ENCODE measurements around the gene DVL3.
"Not testable (repeated sequence)": the region's sequence is repeated elsewhere in the genome, so short reads cannot be mapped to it uniquely, and the experiment has no call there.

The DVL3 gene

GRCh38 chr3:184154885-184155643, at the start of gene DVL3:
Gene DVL3, plus strand, starts transcription at chr3:184155377. Its CDS starts 259 bp downstream, at chr3:184155636.
- Histone ChIP-seq H3K4me3 (ENCODE audit: low read depth in 1 of 2, low read length in 2 of 2) (peak within 1 kb of the TSS; percentile 95 to 97), H3K9ac (ENCODE audit: low read depth in 1 of 2, low read length in 2 of 2) (peak within 1 kb of the TSS; percentile 71 to 72), H3K9me3 (ENCODE audit: control insufficient read depth in 1 of 2, low read length in 2 of 2) (no peaks in the 10 kb centered on the region), H3K27ac (ENCODE audit: low read depth, low read length) (peak within 1 kb of the TSS; percentile 65), H3K36me3 (ENCODE audit: control insufficient read depth in 1 of 2, insufficient read depth in 2 of 2, low read length in 2 of 2) (no peaks in the 10 kb centered on the region), H3K27me3 (ENCODE audit: control insufficient read depth in 1 of 2, insufficient read depth in 2 of 2, low read length in 2 of 2) (no peaks in the 10 kb centered on the region), H3K4me1 (ENCODE audit: control insufficient read depth in 1 of 2, insufficient read depth in 2 of 2, low read length in 2 of 2) (peaks cover 16 to 20% of the 10 kb centered on the region in 2 donors)

GRCh38 chr3:184110316-184110725, 44.9 kb upstream of the DVL3 start:
- H3K36me3 ChIP-seq (ENCODE audit: control insufficient read depth in 1 of 2, insufficient read depth in 2 of 2, low read length in 2 of 2): no peaks in the 10 kb centered on the region
- H3K27me3 ChIP-seq (ENCODE audit: control insufficient read depth in 1 of 2, insufficient read depth in 2 of 2, low read length in 2 of 2): no peaks in the 10 kb centered on the region
- no peak overlapping the region for H3K27ac ChIP-seq (ENCODE audit: low read depth, low read length)
- H3K9me3 ChIP-seq (ENCODE audit: control insufficient read depth in 1 of 2, low read length in 2 of 2): no peaks in the 10 kb centered on the region
- no peak overlapping the region for H3K9ac ChIP-seq (ENCODE audit: low read depth in 1 of 2, low read length in 2 of 2)
- no peak overlapping the region for H3K4me3 ChIP-seq (ENCODE audit: low read depth in 1 of 2, low read length in 2 of 2)
- H3K4me1 ChIP-seq (ENCODE audit: control insufficient read depth in 1 of 2, insufficient read depth in 2 of 2, low read length in 2 of 2): no peaks in the 10 kb centered on the region

GRCh38 chr3:184116017-184116416, 39.2 kb upstream of the DVL3 start:
- no peaks in the 10 kb centered on the region for H3K4me1 ChIP-seq (ENCODE audit: control insufficient read depth in 1 of 2, insufficient read depth in 2 of 2, low read length in 2 of 2)
- no peaks in the 10 kb centered on the region for H3K9me3 ChIP-seq (ENCODE audit: control insufficient read depth in 1 of 2, low read length in 2 of 2)
- H3K4me3 ChIP-seq (ENCODE audit: low read depth in 1 of 2, low read length in 2 of 2): no peak overlapping the region
- H3K36me3 ChIP-seq (ENCODE audit: control insufficient read depth in 1 of 2, insufficient read depth in 2 of 2, low read length in 2 of 2): no peaks in the 10 kb centered on the region
- H3K27me3 ChIP-seq (ENCODE audit: control insufficient read depth in 1 of 2, insufficient read depth in 2 of 2, low read length in 2 of 2): no peaks in the 10 kb centered on the region
- H3K9ac ChIP-seq (ENCODE audit: low read depth in 1 of 2, low read length in 2 of 2): no peak overlapping the region
- H3K27ac ChIP-seq (ENCODE audit: low read depth, low read length): no peak overlapping the region

- Histone ChIP-seq H3K27ac (ENCODE audit: low read depth, low read length) (no peak overlapping the region), H3K36me3 (ENCODE audit: control insufficient read depth in 1 of 2, insufficient read depth in 2 of 2, low read length in 2 of 2) (no peaks in the 10 kb centered on the region)
These were observed 37.5 kb upstream of the DVL3 start for GRCh38 chr3:184117636-184118035.

GRCh38 chr3:184121031-184121430, 34.1 kb upstream of the DVL3 start:
- H3K4me1 ChIP-seq (ENCODE audit: control insufficient read depth in 1 of 2, insufficient read depth in 2 of 2, low read length in 2 of 2); H3K9ac ChIP-seq (ENCODE audit: low read depth in 1 of 2, low read length in 2 of 2); H3K36me3 ChIP-seq (ENCODE audit: control insufficient read depth in 1 of 2, insufficient read depth in 2 of 2, low read length in 2 of 2); H3K27me3 ChIP-seq (ENCODE audit: control insufficient read depth in 1 of 2, insufficient read depth in 2 of 2, low read length in 2 of 2); H3K9me3 ChIP-seq (ENCODE audit: control insufficient read depth in 1 of 2, low read length in 2 of 2); H3K4me3 ChIP-seq (ENCODE audit: low read depth in 1 of 2, low read length in 2 of 2); H3K27ac ChIP-seq (ENCODE audit: low read depth, low read length): not testable (repeated sequence)

More at GRCh38 chr3:184117636-184118035, 37.5 kb upstream of the DVL3 start:
- no peaks in the 10 kb centered on the region for H3K9me3 ChIP-seq (ENCODE audit: control insufficient read depth in 1 of 2, low read length in 2 of 2)
- H3K9ac ChIP-seq (ENCODE audit: low read depth in 1 of 2, low read length in 2 of 2): no peak overlapping the region
- H3K27me3 ChIP-seq (ENCODE audit: control insufficient read depth in 1 of 2, insufficient read depth in 2 of 2, low read length in 2 of 2): no peaks in the 10 kb centered on the region
- H3K4me3 ChIP-seq (ENCODE audit: low read depth in 1 of 2, low read length in 2 of 2): no peak overlapping the region
- H3K4me1 ChIP-seq (ENCODE audit: control insufficient read depth in 1 of 2, insufficient read depth in 2 of 2, low read length in 2 of 2): no peaks in the 10 kb centered on the region

- H3K9ac ChIP-seq (ENCODE audit: low read depth in 1 of 2, low read length in 2 of 2): no peak overlapping the region
These were observed 29.2 kb upstream of the DVL3 start for GRCh38 chr3:184126006-184126405.

GRCh38 chr3:184129012-184129411, 26.2 kb upstream of the DVL3 start:
- no peaks in the 10 kb centered on the region for H3K27me3 ChIP-seq (ENCODE audit: control insufficient read depth in 1 of 2, insufficient read depth in 2 of 2, low read length in 2 of 2)
- H3K9ac ChIP-seq (ENCODE audit: low read depth in 1 of 2, low read length in 2 of 2): no peak overlapping the region
- H3K4me3 ChIP-seq (ENCODE audit: low read depth in 1 of 2, low read length in 2 of 2): no peak overlapping the region
- no peaks in the 10 kb centered on the region for H3K36me3 ChIP-seq (ENCODE audit: control insufficient read depth in 1 of 2, insufficient read depth in 2 of 2, low read length in 2 of 2)
- H3K27ac ChIP-seq (ENCODE audit: low read depth, low read length): no peak overlapping the region
- peaks cover 6 to 7% of the 10 kb centered on the region in 2 donors for H3K4me1 ChIP-seq (ENCODE audit: control insufficient read depth in 1 of 2, insufficient read depth in 2 of 2, low read length in 2 of 2)
- no peaks in the 10 kb centered on the region for H3K9me3 ChIP-seq (ENCODE audit: control insufficient read depth in 1 of 2, low read length in 2 of 2)

More at GRCh38 chr3:184126006-184126405, 29.2 kb upstream of the DVL3 start:
- Histone ChIP-seq H3K27ac (ENCODE audit: low read depth, low read length) (no peak overlapping the region), H3K36me3 (ENCODE audit: control insufficient read depth in 1 of 2, insufficient read depth in 2 of 2, low read length in 2 of 2) (no peaks in the 10 kb centered on the region), H3K9me3 (ENCODE audit: control insufficient read depth in 1 of 2, low read length in 2 of 2) (no peaks in the 10 kb centered on the region), H3K4me3 (ENCODE audit: low read depth in 1 of 2, low read length in 2 of 2) (no peak overlapping the region), H3K4me1 (ENCODE audit: control insufficient read depth in 1 of 2, insufficient read depth in 2 of 2, low read length in 2 of 2) (no peaks in the 10 kb centered on the region), H3K27me3 (ENCODE audit: control insufficient read depth in 1 of 2, insufficient read depth in 2 of 2, low read length in 2 of 2) (no peaks in the 10 kb centered on the region)

- no peaks in the 10 kb centered on the region for H3K9me3 ChIP-seq (ENCODE audit: control insufficient read depth in 1 of 2, low read length in 2 of 2)
- peaks cover 24 to 28% of the 10 kb centered on the region in 2 donors for H3K4me1 ChIP-seq (ENCODE audit: control insufficient read depth in 1 of 2, insufficient read depth in 2 of 2, low read length in 2 of 2)
- no peak overlapping the region for H3K27ac ChIP-seq (ENCODE audit: low read depth, low read length)
- H3K4me3 ChIP-seq (ENCODE audit: low read depth in 1 of 2, low read length in 2 of 2): no peak overlapping the region
- H3K9ac ChIP-seq (ENCODE audit: low read depth in 1 of 2, low read length in 2 of 2): no peak overlapping the region
- H3K36me3 ChIP-seq (ENCODE audit: control insufficient read depth in 1 of 2, insufficient read depth in 2 of 2, low read length in 2 of 2): peaks cover 4 to 9% of the 10 kb centered on the region in 2 donors
- no peaks in the 10 kb centered on the region for H3K27me3 ChIP-seq (ENCODE audit: control insufficient read depth in 1 of 2, insufficient read depth in 2 of 2, low read length in 2 of 2)
These were observed 22.2 kb upstream of the DVL3 start for GRCh38 chr3:184132945-184133344.

GRCh38 chr3:184133840-184134745, 21.1 kb upstream of the DVL3 start:
- Histone ChIP-seq H3K27me3 (ENCODE audit: control insufficient read depth in 1 of 2, insufficient read depth in 2 of 2, low read length in 2 of 2) (no peaks in the 10 kb centered on the region), H3K4me3 (ENCODE audit: low read depth in 1 of 2, low read length in 2 of 2) (peak overlapping the region; percentile 98 to 100), H3K27ac (ENCODE audit: low read depth, low read length) (peak overlapping the region; percentile 77), H3K4me1 (ENCODE audit: control insufficient read depth in 1 of 2, insufficient read depth in 2 of 2, low read length in 2 of 2) (peaks cover 24 to 28% of the 10 kb centered on the region in 2 donors), H3K9ac (ENCODE audit: low read depth in 1 of 2, low read length in 2 of 2) (peak overlapping the region; percentile 98 to 99), H3K9me3 (ENCODE audit: control insufficient read depth in 1 of 2, low read length in 2 of 2) (no peaks in the 10 kb centered on the region), H3K36me3 (ENCODE audit: control insufficient read depth in 1 of 2, insufficient read depth in 2 of 2, low read length in 2 of 2) (peaks cover 4 to 12% of the 10 kb centered on the region in 2 donors)

- Histone ChIP-seq H3K27me3 (ENCODE audit: control insufficient read depth in 1 of 2, insufficient read depth in 2 of 2, low read length in 2 of 2) (no peaks in the 10 kb centered on the region), H3K4me1 (ENCODE audit: control insufficient read depth in 1 of 2, insufficient read depth in 2 of 2, low read length in 2 of 2) (peaks cover 24 to 28% of the 10 kb centered on the region in 2 donors), H3K4me3 (ENCODE audit: low read depth in 1 of 2, low read length in 2 of 2) (peak overlapping the region; percentile 98 to 100), H3K36me3 (ENCODE audit: control insufficient read depth in 1 of 2, insufficient read depth in 2 of 2, low read length in 2 of 2) (peaks cover 4 to 12% of the 10 kb centered on the region in 2 donors), H3K9ac (ENCODE audit: low read depth in 1 of 2, low read length in 2 of 2) (peak overlapping the region; percentile 98 to 99), H3K27ac (ENCODE audit: low read depth, low read length) (peak overlapping the region; percentile 77), H3K9me3 (ENCODE audit: control insufficient read depth in 1 of 2, low read length in 2 of 2) (no peaks in the 10 kb centered on the region)
These were observed 20.4 kb upstream of the DVL3 start for GRCh38 chr3:184134746-184135148.
